NCI-H446 (cell line): ENCODE measurements around the gene SGPL1.
A peak's percentile ranks its signal among the peaks of the same experiment; 100 is the strongest.

ENCODE experiments used
- DNase-seq, 2 experiments: peaks; one replicate each; lab custom pipeline; 2025; lab: John Stamatoyannopoulos, UW

Gene SGPL1

GRCh38 chr10:70780772-70781171 lies 35.0 kb upstream of the SGPL1 start:
- DNase-seq, result no peak

- DNase-seq, result no peak
Observed at GRCh38 chr10:70781461-70782051, 34.2 kb upstream of the SGPL1 start.

GRCh38 chr10:70782086-70782745 lies 33.5 kb upstream of the SGPL1 start:
- DNase-seq, result no peak

GRCh38 chr10:70782746-70783680 lies 32.7 kb upstream of the SGPL1 start:
- DNase-seq, result no peak

- no peak for DNase-seq
Observed at GRCh38 chr10:70784016-70784415, 31.7 kb upstream of the SGPL1 start.

GRCh38 chr10:70784471-70784870 lies 31.3 kb upstream of the SGPL1 start:
- no peak for DNase-seq

GRCh38 chr10:70785190-70785589 lies 30.6 kb upstream of the SGPL1 start, which contains the start of gene TBATA:
Gene TBATA (minus strand): TSS chr10:70785377. CDS start chr10:70783379, 1,998 bp downstream.
- DNase-seq, result no peak

GRCh38 chr10:70786799-70787415 lies 28.8 kb upstream of the SGPL1 start:
- DNase-seq, result no peak

- no peak for DNase-seq
Observed at GRCh38 chr10:70791386-70792039, 24.2 kb upstream of the SGPL1 start.

GRCh38 chr10:70795613-70796012 lies 20.1 kb upstream of the SGPL1 start:
- DNase-seq, result no peak

GRCh38 chr10:70797840-70798239 lies 17.9 kb upstream of the SGPL1 start:
- no peak for DNase-seq

GRCh38 chr10:70799124-70799523 lies 16.6 kb upstream of the SGPL1 start:
- no peak for DNase-seq

GRCh38 chr10:70801854-70802253 lies 13.9 kb upstream of the SGPL1 start:
- DNase-seq, result no peak

- DNase-seq, result peak in 1 of 2 experiments; percentile 67
Observed at GRCh38 chr10:70803775-70804420, 11.8 kb upstream of the SGPL1 start.

GRCh38 chr10:70804421-70804808 lies 11.3 kb upstream of the SGPL1 start:
- DNase-seq, result no peak

- no peak for DNase-seq
Observed at GRCh38 chr10:70805619-70806215, 10.0 kb upstream of the SGPL1 start.

GRCh38 chr10:70806841-70807240 lies 8.9 kb upstream of the SGPL1 start:
- DNase-seq, result no peak

- DNase-seq, result no peak
Observed at GRCh38 chr10:70807556-70807955, 8.2 kb upstream of the SGPL1 start.

GRCh38 chr10:70809011-70809611 lies 6.6 kb upstream of the SGPL1 start:
- no peak for DNase-seq

- no peak for DNase-seq
Observed at GRCh38 chr10:70809726-70810125, 6.0 kb upstream of the SGPL1 start.
